ENCODE measurements around the gene SNX21.
"Not testable (repeated sequence)": the region's sequence is repeated elsewhere in the genome, so short reads cannot be mapped to it uniquely, and the experiment has no call there.

The SNX21 gene

GRCh38 chr20:45822857-45823256, 10.7 kb upstream of the SNX21 start:
- no peak for FAIRE-seq
- DNase-seq (ENCODE audit: low spot score), result no peak

- FAIRE-seq, result no peak
These were observed 9.4 kb upstream of the SNX21 start for GRCh38 chr20:45823949-45824835.

GRCh38 chr20:45826381-45827019, 7.1 kb upstream of the SNX21 start:
- no peak for DNase-seq (ENCODE audit: low spot score)
- no peak for FAIRE-seq

More at GRCh38 chr20:45823949-45824835, 9.4 kb upstream of the SNX21 start:
- no peak for DNase-seq (ENCODE audit: low spot score)

- DNase-seq (ENCODE audit: low spot score), result no peak
- FAIRE-seq, result no peak
These were observed 6.5 kb upstream of the SNX21 start, which contains the start of gene TNNC2 for GRCh38 chr20:45827030-45827652. Gene TNNC2, minus strand, starts transcription at chr20:45827312. Its CDS starts 64 bp downstream, at chr20:45827248.

- FAIRE-seq (no peak), DNase-seq (ENCODE audit: low spot score) (no peak)
These were observed 5.9 kb upstream of the SNX21 start for GRCh38 chr20:45827712-45828111.

- DNase-seq (ENCODE audit: low spot score), result no peak
- FAIRE-seq, result no peak
These were observed 5.0 kb upstream of the SNX21 start for GRCh38 chr20:45828589-45828988.

GRCh38 chr20:45829673-45830106, 3.9 kb upstream of the SNX21 start:
- not testable (repeated sequence) for DNase-seq (ENCODE audit: low spot score); FAIRE-seq

- FAIRE-seq, result no peak
These were observed 980 bp upstream of the SNX21 start for GRCh38 chr20:45832619-45833018.

GRCh38 chr20:45833883-45834796, 541 bp downstream of the SNX21 start:
- no peak for FAIRE-seq
- peak; percentile 29 for DNase-seq (ENCODE audit: low spot score)

More at GRCh38 chr20:45832619-45833018, 980 bp upstream of the SNX21 start:
- no peak for DNase-seq (ENCODE audit: low spot score)

- FAIRE-seq (no peak), DNase-seq (ENCODE audit: low spot score) (no peak)
These were observed 1.2 kb downstream of the SNX21 start for GRCh38 chr20:45834797-45835161.

- FAIRE-seq (no peak), DNase-seq (ENCODE audit: low spot score) (no peak)
These were observed 1.7 kb downstream of the SNX21 start for GRCh38 chr20:45835329-45835765.

GRCh38 chr20:45835825-45836224, 2.2 kb downstream of the SNX21 start:
- DNase-seq (ENCODE audit: low spot score) (no peak), FAIRE-seq (no peak)

- no peak for FAIRE-seq
- no peak for DNase-seq (ENCODE audit: low spot score)
These were observed 3.2 kb downstream of the SNX21 start for GRCh38 chr20:45836841-45837240.

GRCh38 chr20:45840700-45841198, 7.2 kb downstream of the SNX21 start:
- no peak for FAIRE-seq
- DNase-seq (ENCODE audit: low spot score), result no peak

GRCh38 chr20:45841407-45842129, 8.0 kb downstream of the SNX21 start:
- DNase-seq (ENCODE audit: low spot score) (no peak), FAIRE-seq (no peak)

- FAIRE-seq (no peak), DNase-seq (ENCODE audit: low spot score) (no peak)
These were observed 8.7 kb downstream of the SNX21 start for GRCh38 chr20:45842169-45842812.

GRCh38 chr20:45843506-45843905, 9.9 kb downstream of the SNX21 start:
- DNase-seq (ENCODE audit: low spot score) (no peak), FAIRE-seq (no peak)

GRCh38 chr20:45845452-45845851, 11.9 kb downstream of the SNX21 start:
- FAIRE-seq, result no peak

GRCh38 chr20:45848421-45848820, 14.8 kb downstream of the SNX21 start:
- DNase-seq (ENCODE audit: low spot score) (no peak), FAIRE-seq (no peak)

More at GRCh38 chr20:45845452-45845851, 11.9 kb downstream of the SNX21 start:
- no peak for DNase-seq (ENCODE audit: low spot score)
